IPS-15b (cell line): ENCODE data around the gene EFS.
"Not testable (repeated sequence)": the region's sequence is repeated elsewhere in the genome, so short reads cannot be mapped to it uniquely, and the experiment has no call there.

Source experiments
- H3K27me3 ChIP-seq: one replicate; pipeline ENCODE4 v1.6.1; 2013; ENCODE audit warnings: low read length; ENCODE audit not compliant: control insufficient read depth, insufficient read depth
- H3K36me3 ChIP-seq: one replicate; pipeline ENCODE4 v1.6.1; 2013; ENCODE audit warnings: low read length; ENCODE audit not compliant: control insufficient read depth, insufficient read depth
- H3K4me1 ChIP-seq: one replicate; pipeline ENCODE4 v1.6.1; 2013; ENCODE audit warnings: mild to moderate bottlenecking, low read length; ENCODE audit not compliant: control insufficient read depth, insufficient read depth
- H3K4me3 ChIP-seq: one replicate; pipeline ENCODE4 v1.5.1; 2013; ENCODE audit warnings: low read depth, low read length
- H3K9ac ChIP-seq: one replicate; pipeline ENCODE4 v1.6.1; 2013; ENCODE audit warnings: low read depth, mild to moderate bottlenecking, low read length
- H3K9me3 ChIP-seq: one replicate; pipeline ENCODE4 v1.6.1; 2013; ENCODE audit warnings: mild to moderate bottlenecking, low read length; ENCODE audit not compliant: control insufficient read depth, insufficient read depth

EFS gene

DNA sequence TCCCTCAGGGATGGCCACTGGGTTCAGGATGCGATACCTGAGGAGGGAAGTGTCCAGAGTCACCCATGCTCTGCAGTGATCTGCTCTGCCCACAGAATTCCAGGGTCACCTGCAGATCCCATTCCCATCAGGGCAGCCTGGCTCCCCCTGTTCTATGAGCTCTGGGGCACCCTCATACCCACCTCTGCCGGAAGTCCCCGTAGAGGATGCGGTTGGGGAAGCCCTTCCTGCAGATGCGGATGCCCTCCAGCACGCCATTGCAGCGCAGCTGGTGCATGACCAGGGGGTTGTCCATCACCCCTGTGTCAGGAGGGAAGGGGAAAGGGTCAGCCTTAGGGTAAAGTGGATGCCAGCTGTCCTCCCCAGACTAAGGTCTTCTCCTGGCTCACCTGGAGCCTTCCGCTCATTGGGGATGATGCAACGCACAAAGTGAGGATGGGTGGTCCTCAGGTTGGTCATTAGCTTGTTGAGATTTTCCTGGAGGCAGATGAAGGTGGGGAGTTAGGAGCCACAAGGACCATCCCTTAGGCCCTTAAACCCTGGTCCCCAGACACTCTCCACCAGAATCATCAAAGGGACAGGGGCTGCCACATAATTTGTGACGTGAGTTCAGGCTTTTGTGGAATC, 31.9 kb upstream of the EFS start:
- Histone ChIP-seq H3K9ac (no peak overlapping the region), H3K4me3 (no peak overlapping the region), H3K9me3 (no peaks in the 10 kb centered on the region), H3K4me1 (no peaks in the 10 kb centered on the region), H3K36me3 (no peaks in the 10 kb centered on the region), H3K27me3 (peaks cover 2% of the 10 kb centered on the region)

DNA sequence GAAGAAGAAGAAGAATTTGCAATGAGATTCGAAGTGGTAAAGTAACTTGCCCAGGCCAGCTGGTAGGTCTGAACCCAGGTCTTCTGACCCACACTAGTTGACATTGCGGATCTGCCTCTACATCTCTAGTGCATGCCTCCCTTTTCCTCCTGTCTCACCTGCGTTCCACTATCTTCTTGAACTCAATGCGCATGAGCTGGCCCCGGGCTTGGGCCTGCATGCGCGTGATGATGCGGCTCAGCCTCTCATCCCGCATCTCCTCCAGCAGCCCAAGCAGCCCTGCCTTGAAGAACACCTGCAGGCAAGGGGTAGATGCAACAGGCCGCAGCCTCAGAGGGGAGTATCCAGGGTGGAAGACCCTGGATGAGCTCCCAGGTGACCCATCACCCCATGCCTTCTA, 31.2 kb upstream of the EFS start:
- Histone ChIP-seq H3K36me3 (no peaks in the 10 kb centered on the region), H3K27me3 (peaks cover 2% of the 10 kb centered on the region), H3K4me3 (no peak overlapping the region), H3K9ac (no peak overlapping the region), H3K4me1 (no peaks in the 10 kb centered on the region), H3K9me3 (no peaks in the 10 kb centered on the region)

DNA sequence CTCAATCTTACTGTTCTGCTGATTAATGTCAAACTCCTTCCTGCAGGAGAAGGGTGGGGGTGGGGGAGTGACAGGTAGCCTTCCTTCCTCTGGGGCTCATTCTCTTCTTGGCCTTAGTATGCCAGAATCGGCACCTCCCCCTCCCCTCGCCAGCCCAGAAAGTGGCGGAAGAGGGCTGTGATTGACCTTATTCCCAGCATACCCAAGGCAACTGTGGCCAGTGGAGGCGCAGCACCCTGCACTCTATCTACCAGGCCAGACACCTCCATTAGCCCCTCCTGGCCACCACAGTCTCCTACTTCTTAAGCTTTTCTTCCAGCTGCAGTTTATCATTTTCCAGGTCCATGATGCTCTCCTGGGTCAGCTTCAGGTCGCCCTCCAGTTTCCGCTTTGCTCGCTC, 27.6 kb upstream of the EFS start:
- Histone ChIP-seq H3K9ac (no peak overlapping the region), H3K27me3 (peaks cover 2% of the 10 kb centered on the region), H3K4me3 (no peak overlapping the region), H3K9me3 (no peaks in the 10 kb centered on the region), H3K36me3 (no peaks in the 10 kb centered on the region), H3K4me1 (no peaks in the 10 kb centered on the region)

GRCh38 chr14:23389871-23390270, 24.9 kb upstream of the EFS start:
- not testable (repeated sequence) for H3K9me3 ChIP-seq, H3K9ac ChIP-seq, H3K36me3 ChIP-seq, H3K4me1 ChIP-seq, H3K27me3 ChIP-seq, H3K4me3 ChIP-seq

DNA sequence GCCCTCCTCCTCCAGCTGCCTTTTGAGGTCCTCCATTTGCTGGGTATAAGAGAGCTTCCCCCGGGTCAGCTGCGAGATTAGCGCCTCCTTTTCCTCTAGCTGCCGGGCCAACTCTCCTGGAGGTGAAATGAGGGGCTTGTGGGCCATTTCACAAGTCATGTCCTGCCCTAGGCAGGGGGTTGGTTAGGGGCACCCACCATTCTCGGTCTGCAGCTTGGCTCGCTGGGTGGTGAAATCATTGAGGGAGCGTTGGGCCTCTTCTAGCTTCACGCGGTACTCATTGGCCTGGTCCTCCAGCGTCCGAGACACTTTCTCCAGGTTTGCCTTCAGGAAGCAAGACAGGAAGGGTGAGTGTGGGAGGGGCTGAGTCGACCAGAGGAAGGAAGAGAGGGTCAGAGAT, 24.4 kb upstream of the EFS start:
- no peaks in the 10 kb centered on the region for H3K4me1 ChIP-seq
- H3K36me3 ChIP-seq = no peaks in the 10 kb centered on the region
- no peaks in the 10 kb centered on the region for H3K9me3 ChIP-seq
- no peak overlapping the region for H3K9ac ChIP-seq
- H3K4me3 ChIP-seq = no peak overlapping the region
- peaks cover 2% of the 10 kb centered on the region for H3K27me3 ChIP-seq

DNA sequence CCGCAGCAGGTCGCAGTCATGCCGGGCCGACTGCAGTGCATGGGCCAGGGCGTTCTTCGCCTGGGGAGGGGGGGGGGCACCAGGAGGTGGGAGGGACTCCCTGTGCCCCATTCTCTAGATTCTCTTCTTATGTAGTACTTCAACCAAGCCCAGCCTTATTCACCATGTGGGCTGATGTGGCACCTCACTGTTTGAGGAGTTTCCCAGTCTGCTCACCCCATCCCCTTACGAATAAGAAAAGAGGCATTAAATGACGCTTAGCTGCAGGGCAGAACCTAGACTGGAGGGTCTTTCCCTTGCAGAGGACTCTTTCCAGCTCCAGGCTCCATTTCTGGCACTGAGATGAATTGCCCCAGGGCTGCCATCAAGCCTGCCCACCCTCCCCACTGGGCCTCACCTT, 24.0 kb upstream of the EFS start:
- Histone ChIP-seq H3K9ac (no peak overlapping the region), H3K4me3 (no peak overlapping the region), H3K4me1 (no peaks in the 10 kb centered on the region), H3K9me3 (no peaks in the 10 kb centered on the region), H3K36me3 (no peaks in the 10 kb centered on the region), H3K27me3 (peaks cover 2% of the 10 kb centered on the region)

DNA sequence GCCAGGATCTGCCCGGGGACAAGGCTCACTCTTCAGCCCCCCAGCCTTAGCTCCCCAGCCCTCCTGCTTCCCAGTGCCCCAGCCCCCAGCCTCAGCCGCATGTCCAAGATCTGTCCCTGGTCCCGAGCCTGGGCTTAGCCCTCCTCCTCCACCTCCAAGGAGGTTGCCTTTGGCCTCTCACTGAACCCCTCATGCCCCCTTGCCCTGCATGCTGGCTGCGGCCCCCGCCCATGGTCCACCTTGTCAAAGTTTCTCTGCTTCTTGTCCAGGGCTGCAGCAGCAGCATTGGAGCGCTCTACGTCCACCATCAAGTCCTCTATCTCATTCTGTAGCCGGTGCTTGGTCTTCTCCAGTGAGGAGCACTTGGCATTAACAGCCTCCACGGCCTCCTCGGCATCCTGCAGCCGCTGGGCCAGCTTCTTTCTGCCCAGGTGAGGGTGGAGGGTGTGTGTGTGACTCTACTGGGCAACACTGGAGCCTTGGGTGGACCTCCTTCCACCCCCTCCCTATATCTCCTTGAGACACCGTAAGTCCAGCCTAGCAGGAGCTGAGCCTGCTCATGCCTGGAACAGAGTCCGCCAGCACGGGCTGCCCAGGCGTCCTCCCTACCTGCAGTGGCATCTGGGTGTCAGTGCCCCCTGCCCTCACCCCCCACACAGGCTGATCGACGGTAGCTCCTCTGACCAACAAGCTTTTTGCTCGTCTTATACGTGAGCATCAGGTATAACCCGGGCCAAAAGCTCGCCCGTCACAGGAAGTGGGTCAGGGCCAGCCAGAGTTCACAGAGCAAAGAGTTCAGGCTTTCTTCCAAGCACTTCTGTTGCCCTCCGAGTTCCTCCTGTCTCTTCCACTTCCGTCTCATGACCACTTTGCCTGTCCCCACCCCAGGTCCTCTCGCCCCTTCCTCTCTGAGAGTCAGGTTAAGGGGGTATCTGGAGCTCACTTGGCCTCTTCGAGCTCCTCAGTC, 23.2 kb upstream of the EFS start:
- Histone ChIP-seq H3K4me1 (no peaks in the 10 kb centered on the region), H3K9me3 (no peaks in the 10 kb centered on the region), H3K9ac (no peak overlapping the region), H3K27me3 (peaks cover 2% of the 10 kb centered on the region), H3K4me3 (no peak overlapping the region), H3K36me3 (no peaks in the 10 kb centered on the region)

- no peaks in the 10 kb centered on the region for H3K27me3 ChIP-seq
- no peak overlapping the region for H3K9ac ChIP-seq
- H3K4me3 ChIP-seq = no peak overlapping the region
- no peaks in the 10 kb centered on the region for H3K9me3 ChIP-seq
- H3K4me1 ChIP-seq = no peaks in the 10 kb centered on the region
- H3K36me3 ChIP-seq = no peaks in the 10 kb centered on the region
These were observed 22.0 kb upstream of the EFS start for GRCh38 chr14:23386999-23387398.

- not testable (repeated sequence) for H3K27me3 ChIP-seq
These were observed 21.3 kb upstream of the EFS start for GRCh38 chr14:23386266-23386657.

GRCh38 chr14:23385642-23386265, 20.8 kb upstream of the EFS start:
- H3K4me1 ChIP-seq = no peaks in the 10 kb centered on the region
- H3K9ac ChIP-seq = no peak overlapping the region
- no peak overlapping the region for H3K4me3 ChIP-seq
- no peaks in the 10 kb centered on the region for H3K9me3 ChIP-seq
- H3K27me3 ChIP-seq = no peaks in the 10 kb centered on the region
- no peaks in the 10 kb centered on the region for H3K36me3 ChIP-seq

More at GRCh38 chr14:23386266-23386657, 21.3 kb upstream of the EFS start:
- H3K9ac ChIP-seq, H3K4me3 ChIP-seq, H3K4me1 ChIP-seq, H3K9me3 ChIP-seq, H3K36me3 ChIP-seq: not testable (repeated sequence)

- Histone ChIP-seq H3K27me3 (no peaks in the 10 kb centered on the region), H3K36me3 (no peaks in the 10 kb centered on the region), H3K9ac (no peak overlapping the region), H3K9me3 (no peaks in the 10 kb centered on the region), H3K4me1 (no peaks in the 10 kb centered on the region), H3K4me3 (no peak overlapping the region)
These were observed 20.3 kb upstream of the EFS start for GRCh38 chr14:23385244-23385641.
